Pancreas (tissue), 10 donors: ENCODE results near the gene DTD1. TPM values are rescaled to one million over a fixed set of nuclear protein-coding genes. Genes with fewer than 3 reads are reported as not detected.

Source experiments
- ATAC-seq, 4 donors: fragments of 200-7000 bp; cut with Tn5 transposase; one replicate each; pipeline versions ENCODE4 v1.8.0 to v1.9.1; 2020; ENCODE audit warnings: mild to moderate bottlenecking in 4 of 4, moderate library complexity in 4 of 4
- DNase-seq, 6 donors: peaks; one replicate each; pipeline ENCODE4 v3.0.0-alpha.2; 2020
- FAIRE-seq: peaks from 2 replicates; lab custom pipeline; 2012; peaks lifted over from hg19 to GRCh38; lab: Jason Lieb, UNC
- H3K27ac ChIP-seq, 4 donors: fragments of 200-600 bp; sonication (generic); 1 replicate in 3 of 4; 2 replicates in 1 of 4; pipeline versions ENCODE4 v1.5.0 to v1.8.0; 2020
- H3K27me3 ChIP-seq, 4 donors: fragments of 200-600 bp; one replicate each; pipeline ENCODE4 v1.8.0; 2021
- H3K36me3 ChIP-seq, 3 donors: fragments of 200-600 bp; sonication (generic) in 1 of 3; one replicate each; pipeline versions ENCODE4 v1.5.0 to v1.8.0; 2020 to 2021
- H3K4me1 ChIP-seq, 3 donors: fragments of 200-600 bp; one replicate each; pipeline ENCODE4 v1.8.0; 2021
- H3K4me3 ChIP-seq, 4 donors: fragments of 200-600 bp; sonication (generic) in 2 of 4; one replicate each; pipeline versions ENCODE4 v1.5.0 to v1.8.0; 2020 to 2021
- H3K9me3 ChIP-seq, 4 donors: fragments of 200-600 bp; one replicate each; pipeline ENCODE4 v1.8.0; 2021
- WGBS, 2 donors: extraction: QIAGEN DNeasy Blood & Tissue Kit; methylation state at CpG; one replicate each; pipeline ENCODE4 v1.1.7; 2013; 5-methylcytosine and 5-hydroxymethylcytosine counted together
- intact Hi-C, 3 donors: fragments of 100-400 bp; cut with DNase I; formaldehyde crosslinking; loops; one replicate each; pipeline versions ENCODE4 v1.11.1 to v1.14.2; 2022
- polyA plus RNA-seq, 2 donors: library from polyadenylated mRNA; stranded (reverse); fragments of 200-250 nt; gene quantifications; one replicate each; pipeline ENCODE4 v1.2.3, GENCODE V29; 2013
- total RNA-seq, 6 donors: library from RNA; stranded (reverse); fragmentation: NEBNext Ultra II Directional in 4 of 6; extraction: Animal tissue kit (Norgen Biotek cat#: 25700) in 4 of 6; gene quantifications; one replicate each; pipeline versions ENCODE4 v1.2.1 to v1.2.4, GENCODE V29; 2021 to 2023
- TF ChIP-seq, protein P1 (sequence below), 4 donors: fragments of 200-600 bp; sonication (generic) in 3 of 4; IDR thresholded peaks; one replicate each; pipeline versions ENCODE4 v1.5.0 to v1.8.0; 2021; ENCODE audit warnings: antibody characterized with exemption in 4 of 4
- donor health status: healthy with polysubstance abuse.
- donor health status: DM: no; HTN: no; CAD: no; lungs with moderate emphysema.
- donor health status: DM: no; HTN: no; CAD: no.
- donor health status: control.
- donor health status: control.
- donor health status: Bipolar disorder and iron deficiency.
- donor health status: DM: yes; HTN: yes; CAD: no.
- donor health status: DM: no; HTN: no; CAD: no.
- donor health status: DM: no; HTN: no; CAD: no.
- donor health status: DM: yes; HTN: yes; CAD: no.

The DTD1 gene
- total and polyA plus RNA-seq, 8 donors: 7.4 to 20.6 (median 12.1) TPM

DNA sequence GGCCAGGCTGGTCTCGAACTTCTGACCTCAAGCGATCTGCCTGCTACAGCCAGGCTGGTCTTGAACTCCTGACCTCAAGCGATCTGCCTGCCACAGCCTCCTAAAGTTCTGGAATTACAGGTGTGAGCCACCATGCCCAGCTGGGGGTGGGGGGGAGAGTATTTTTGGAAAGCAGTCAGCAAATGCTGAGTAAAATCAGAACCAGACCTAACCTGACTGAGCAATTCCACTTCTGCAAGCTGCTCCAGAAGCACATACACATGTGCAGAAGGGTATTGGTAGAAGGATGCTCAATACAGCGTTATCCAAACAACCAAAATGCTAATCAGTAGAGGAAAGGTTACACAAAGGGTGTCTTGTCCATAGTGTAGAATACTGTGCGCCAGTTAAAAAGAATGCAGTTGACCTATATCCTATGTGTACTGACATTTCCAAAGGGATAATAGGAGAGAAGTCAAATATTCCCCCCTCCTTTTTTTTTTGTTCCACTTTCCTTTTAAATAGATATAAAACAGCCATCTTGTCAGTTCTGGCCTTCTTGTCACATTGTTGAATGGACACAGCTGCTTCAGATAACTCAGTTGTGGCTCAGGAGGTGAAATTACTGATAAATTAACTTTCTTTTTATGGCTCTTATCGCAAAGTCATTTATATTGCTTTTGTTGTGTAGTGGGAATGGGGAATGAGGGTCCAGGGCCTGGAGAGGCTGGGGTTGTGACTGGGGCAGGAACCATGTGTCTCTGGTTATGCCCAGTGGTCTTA, 74.6 kb downstream of the DTD1 start:
- H3K36me3 ChIP-seq: no peaks in the 10 kb centered on the region
- WGBS, 2 donors: 95% methylated on average over 6 of the region's 6 CpGs
- no peak overlapping the region for H3K4me3 ChIP-seq
- no peak overlapping the region for H3K27ac ChIP-seq
- no peak for FAIRE-seq
- TF ChIP-seq, protein P1, sequence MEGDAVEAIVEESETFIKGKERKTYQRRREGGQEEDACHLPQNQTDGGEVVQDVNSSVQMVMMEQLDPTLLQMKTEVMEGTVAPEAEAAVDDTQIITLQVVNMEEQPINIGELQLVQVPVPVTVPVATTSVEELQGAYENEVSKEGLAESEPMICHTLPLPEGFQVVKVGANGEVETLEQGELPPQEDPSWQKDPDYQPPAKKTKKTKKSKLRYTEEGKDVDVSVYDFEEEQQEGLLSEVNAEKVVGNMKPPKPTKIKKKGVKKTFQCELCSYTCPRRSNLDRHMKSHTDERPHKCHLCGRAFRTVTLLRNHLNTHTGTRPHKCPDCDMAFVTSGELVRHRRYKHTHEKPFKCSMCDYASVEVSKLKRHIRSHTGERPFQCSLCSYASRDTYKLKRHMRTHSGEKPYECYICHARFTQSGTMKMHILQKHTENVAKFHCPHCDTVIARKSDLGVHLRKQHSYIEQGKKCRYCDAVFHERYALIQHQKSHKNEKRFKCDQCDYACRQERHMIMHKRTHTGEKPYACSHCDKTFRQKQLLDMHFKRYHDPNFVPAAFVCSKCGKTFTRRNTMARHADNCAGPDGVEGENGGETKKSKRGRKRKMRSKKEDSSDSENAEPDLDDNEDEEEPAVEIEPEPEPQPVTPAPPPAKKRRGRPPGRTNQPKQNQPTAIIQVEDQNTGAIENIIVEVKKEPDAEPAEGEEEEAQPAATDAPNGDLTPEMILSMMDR (IDR thresholded peaks at IDR 0.05): no peak
- no peaks in the 10 kb centered on the region for H3K27me3 ChIP-seq
- ATAC-seq: no peak
- intact Hi-C loops: no loop called here
- H3K4me1 ChIP-seq: no peaks in the 10 kb centered on the region
- DNase-seq: no peak
- no peaks in the 10 kb centered on the region for H3K9me3 ChIP-seq

DNA sequence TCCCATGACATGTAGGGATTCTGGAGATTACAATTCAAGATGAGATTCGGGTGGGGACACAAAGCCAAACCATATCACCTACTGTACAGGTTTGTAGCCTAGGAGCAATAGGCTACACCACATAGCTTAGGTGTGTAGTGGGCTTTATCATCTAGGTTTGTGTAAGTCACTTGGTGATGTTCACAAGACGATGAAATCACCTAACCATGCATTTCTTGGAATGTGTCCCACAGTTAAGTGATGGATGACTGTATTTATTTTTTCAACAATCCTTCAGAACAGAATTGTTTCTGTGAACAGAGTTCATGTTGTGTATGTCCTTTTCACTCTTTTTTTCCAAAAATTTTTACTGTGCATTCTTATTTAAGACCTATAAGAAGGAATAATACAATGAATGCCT, 76.1 kb downstream of the DTD1 start:
- ATAC-seq (no peak), FAIRE-seq (no peak), DNase-seq (no peak)
- TF ChIP-seq, protein P1 (IDR thresholded peaks at IDR 0.05): no peak
- Histone ChIP-seq H3K27ac (no peak overlapping the region), H3K27me3 (no peaks in the 10 kb centered on the region), H3K36me3 (no peaks in the 10 kb centered on the region), H3K4me1 (no peaks in the 10 kb centered on the region), H3K4me3 (no peak overlapping the region), H3K9me3 (no peaks in the 10 kb centered on the region)
- 71 to 83% methylated on average over 2 of the region's 2 CpGs for WGBS, 2 donors
- intact Hi-C loops: no loop called here

DNA sequence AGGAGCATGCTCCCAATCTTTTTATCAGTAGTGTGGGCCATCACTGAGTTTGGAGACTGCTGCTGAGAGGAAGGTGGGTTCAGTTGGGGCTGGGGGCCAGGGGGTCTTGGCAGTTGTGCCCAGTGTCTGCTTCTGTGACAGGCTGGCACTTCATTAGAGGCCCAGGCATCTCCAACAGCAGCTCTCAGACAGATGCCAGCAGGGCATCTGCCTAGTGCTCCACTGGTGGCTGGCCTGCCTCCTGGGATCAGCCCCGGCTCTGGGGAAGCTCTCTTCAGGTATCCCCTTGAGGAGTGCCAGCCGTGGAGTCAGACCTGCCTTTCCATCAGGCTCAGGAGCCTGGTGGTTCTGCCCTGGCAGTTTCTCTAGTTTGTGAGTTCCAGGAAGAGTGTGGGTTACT, 77.3 kb downstream of the DTD1 start:
- intact Hi-C loops: no loop called here
- 85 to 96% methylated on average over 2 of the region's 2 CpGs for WGBS, 2 donors
- TF ChIP-seq, protein P1 (IDR thresholded peaks at IDR 0.05): no peak
- Histone ChIP-seq H3K36me3 (no peaks in the 10 kb centered on the region), H3K9me3 (no peaks in the 10 kb centered on the region), H3K4me3 (no peak overlapping the region), H3K27ac (no peak overlapping the region), H3K27me3 (no peaks in the 10 kb centered on the region), H3K4me1 (no peaks in the 10 kb centered on the region)
- ATAC-seq (no peak), DNase-seq (no peak), FAIRE-seq (no peak)

DNA sequence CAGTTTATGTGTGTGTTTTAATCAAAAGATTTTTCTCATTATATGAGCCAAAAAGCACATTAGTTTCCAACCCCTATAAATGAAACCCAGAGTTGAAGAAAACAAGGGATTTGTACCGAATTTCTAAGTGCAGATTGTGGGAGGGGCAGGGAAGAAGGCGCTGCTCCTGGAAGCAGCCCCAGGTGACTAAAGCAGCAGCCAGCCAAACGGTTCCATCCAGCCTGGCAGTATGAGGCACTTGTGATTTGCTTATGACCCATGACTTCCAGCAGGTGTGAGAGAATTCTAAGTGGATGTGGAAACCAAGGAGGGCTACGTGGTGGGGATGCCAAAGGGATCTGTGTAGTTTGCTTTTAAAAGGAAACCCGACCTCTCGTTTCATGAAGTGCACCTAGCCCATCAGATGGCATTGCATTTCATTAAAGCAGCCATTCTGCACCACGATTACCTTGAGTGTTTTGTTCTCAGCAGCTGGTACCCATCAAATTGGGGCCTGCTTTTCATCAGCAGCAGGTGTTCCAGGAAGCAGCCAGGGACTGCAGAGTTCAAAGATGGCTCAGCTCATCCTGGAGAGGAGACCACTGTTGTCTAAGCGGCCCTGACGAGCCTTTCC, 79.1 kb downstream of the DTD1 start:
- no peaks in the 10 kb centered on the region for H3K36me3 ChIP-seq
- 83 to 89% methylated on average over 9 of the region's 9 CpGs for WGBS, 2 donors
- intact Hi-C loops: no loop called here
- TF ChIP-seq, protein P1 (IDR thresholded peaks at IDR 0.05): no peak
- H3K9me3 ChIP-seq: no peaks in the 10 kb centered on the region
- H3K27me3 ChIP-seq: no peaks in the 10 kb centered on the region
- DNase-seq: no peak
- FAIRE-seq: no peak
- no peak for ATAC-seq
- H3K4me3 ChIP-seq: no peak overlapping the region
- H3K27ac ChIP-seq: no peak overlapping the region
- H3K4me1 ChIP-seq: no peaks in the 10 kb centered on the region
